GM12874 (cell line): ENCODE results near the gene FERMT1.

Experiments used
- CTCF ChIP-seq: IDR thresholded peaks from 2 replicates; pipeline ENCODE4 v1.5.1; 2011; ENCODE audit warnings: low read depth, mild to moderate bottlenecking, control low read depth, low read length, moderate library complexity; ENCODE audit not compliant: insufficient read depth

The FERMT1 gene

GRCh38 chr20:6045566-6045965 is 77.3 kb downstream of the FERMT1 start:
- no peak for TF ChIP-seq CTCF

- no peak for TF ChIP-seq CTCF
Measured at GRCh38 chr20:6044115-6044514, 78.7 kb downstream of the FERMT1 start.

GRCh38 chr20:6041808-6042265 is 81.0 kb downstream of the FERMT1 start:
- TF ChIP-seq CTCF: no peak

GRCh38 chr20:6040958-6041807 is 81.6 kb downstream of the FERMT1 start:
- no peak for TF ChIP-seq CTCF

- TF ChIP-seq CTCF: no peak
Measured at GRCh38 chr20:6040540-6040939, 82.3 kb downstream of the FERMT1 start.

GRCh38 chr20:6039766-6040165 is 83.1 kb downstream of the FERMT1 start:
- no peak for TF ChIP-seq CTCF

GRCh38 chr20:6038256-6038655 is 84.6 kb downstream of the FERMT1 start:
- TF ChIP-seq CTCF: no peak
